AML-193 (cell line): ENCODE data around the gene IDH3B.
A peak's percentile ranks its signal among the peaks of the same experiment; 100 is the strongest.

Experiments used
- DNase-seq, 2 experiments: peaks; one replicate each; lab custom pipeline; 2025; lab: John Stamatoyannopoulos, UW

The IDH3B gene

GRCh38 chr20:2656471-2657117 lies 7.4 kb downstream of the IDH3B start:
- no peak for DNase-seq

GRCh38 chr20:2655331-2656116 lies 8.5 kb downstream of the IDH3B start:
- DNase-seq, result no peak

DNA sequence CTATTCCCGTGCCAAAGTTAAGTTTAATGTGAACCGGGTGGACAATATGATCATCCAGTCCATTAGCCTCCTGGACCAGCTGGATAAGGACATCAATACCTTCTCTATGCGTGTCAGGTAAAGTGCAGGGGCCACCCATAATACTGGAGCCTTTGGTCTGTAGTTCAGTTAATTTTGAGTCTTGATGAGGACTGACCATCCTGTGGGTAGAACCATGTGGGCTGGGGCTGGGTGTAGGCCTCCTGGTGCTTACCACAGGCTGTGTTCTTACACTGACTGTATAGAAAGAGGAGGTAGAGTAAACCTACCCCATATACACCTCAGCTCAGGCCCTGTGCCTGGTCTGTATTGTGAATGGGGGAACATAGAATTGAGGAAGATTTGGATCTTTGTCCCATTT lies 9.2 kb downstream of the IDH3B start:
- no peak for DNase-seq

DNA sequence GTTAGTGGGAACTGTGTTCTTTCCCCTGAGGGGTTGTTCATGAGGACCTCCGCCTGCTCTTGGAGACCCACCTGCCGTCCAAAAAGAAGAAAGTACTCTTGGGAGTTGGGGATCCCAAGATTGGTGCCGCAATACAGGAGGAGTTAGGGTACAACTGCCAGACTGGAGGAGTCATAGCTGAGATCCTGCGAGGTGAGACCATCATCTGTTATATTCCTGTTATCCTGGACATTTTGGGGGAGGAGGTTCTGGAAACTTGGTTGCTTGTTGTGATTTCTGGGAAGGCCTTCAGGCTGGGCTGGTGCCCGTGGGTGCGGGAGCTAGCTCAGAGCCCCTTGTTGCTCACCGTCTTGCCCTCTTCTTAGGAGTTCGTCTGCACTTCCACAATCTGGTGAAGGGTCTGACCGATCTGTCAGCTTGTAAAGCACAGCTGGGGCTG lies 9.6 kb downstream of the IDH3B start:
- no peak for DNase-seq

DNA sequence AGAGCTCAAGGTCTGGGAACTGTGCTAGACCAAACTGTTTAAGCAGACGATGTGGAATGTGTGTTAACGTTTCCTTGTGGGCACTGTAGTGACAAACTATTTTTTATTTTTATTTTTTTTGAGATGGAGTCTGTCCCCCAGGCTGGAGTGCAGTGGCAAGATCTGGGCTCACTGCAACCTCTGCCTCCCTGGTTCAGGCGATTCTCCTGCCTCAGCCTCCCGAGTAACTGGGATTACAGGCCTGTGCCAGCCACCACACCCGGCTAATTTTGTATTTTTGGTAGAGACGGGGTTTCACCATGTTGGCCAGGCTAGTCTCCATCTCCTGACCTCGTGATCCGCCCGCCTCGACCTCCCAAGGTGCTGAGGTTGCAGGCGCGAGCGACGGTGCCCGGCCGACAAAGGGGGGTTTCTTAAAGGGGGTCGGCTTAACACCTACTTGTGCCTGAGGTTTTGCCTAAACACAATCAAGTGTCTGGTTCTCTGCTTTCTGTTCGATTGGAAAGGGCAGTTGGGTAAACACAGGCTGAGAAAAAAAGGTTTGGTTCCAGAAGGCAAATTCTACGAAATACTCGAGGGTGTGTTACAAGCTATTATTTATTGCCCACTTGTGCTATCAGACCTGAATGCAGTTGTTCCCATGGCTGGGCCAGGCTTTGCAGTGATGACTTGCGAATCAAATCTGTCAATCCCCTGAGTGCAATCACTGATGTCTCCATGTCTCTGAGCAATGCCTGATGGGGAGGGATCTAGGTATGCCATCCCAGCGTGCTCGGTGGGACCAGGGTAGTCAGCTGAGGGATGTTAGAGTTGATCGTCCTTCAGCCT lies 10.2 kb downstream of the IDH3B start:
- DNase-seq, result no peak

DNA sequence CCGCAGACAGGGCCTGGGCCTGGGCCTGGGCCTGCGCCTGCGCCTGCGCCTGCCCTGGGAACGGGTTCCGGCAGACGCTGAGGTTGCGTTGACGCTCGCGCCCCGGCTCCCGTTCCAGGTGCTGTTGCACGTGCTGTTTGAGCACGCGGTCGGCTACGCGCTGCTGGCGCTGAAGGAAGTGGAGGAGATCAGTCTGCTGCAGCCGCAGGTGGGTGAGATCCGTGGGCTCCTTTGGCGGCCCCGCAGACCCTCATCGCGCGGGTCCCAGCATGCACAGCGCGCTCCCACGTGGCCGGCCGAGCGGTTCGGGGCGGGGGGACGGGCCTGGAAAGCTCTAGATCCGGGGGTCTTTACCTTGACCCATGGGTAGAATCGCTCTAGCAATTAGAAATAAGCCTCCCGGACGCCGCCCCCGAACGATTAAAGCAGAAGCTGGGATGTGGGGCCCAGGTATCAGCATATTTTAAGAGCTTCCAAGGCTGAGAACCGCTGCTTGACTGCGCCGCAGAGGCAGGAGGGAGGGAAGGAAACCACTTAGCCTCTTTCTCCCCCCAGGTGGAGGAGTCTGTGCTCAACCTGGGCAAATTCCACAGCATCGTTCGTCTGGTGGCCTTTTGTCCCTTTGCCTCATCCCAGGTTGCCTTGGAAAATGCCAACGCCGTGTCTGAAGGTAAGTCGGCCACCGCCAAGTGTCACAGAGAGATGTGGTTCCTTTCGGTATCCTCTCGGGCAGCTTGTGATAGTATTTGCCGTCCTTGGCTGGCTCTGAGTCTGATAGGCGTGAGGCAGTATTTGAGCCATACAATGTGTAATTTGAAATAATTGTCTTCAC lies 11.1 kb downstream of the IDH3B start:
- peak in 1 of 2 experiments; percentile 36 for DNase-seq

- DNase-seq, result peak; percentile 77 to 79
Measured at GRCh38 chr20:2651772-2652723, 12.0 kb downstream of the IDH3B start, which contains the start of gene NOP56. NOP56 (plus strand) TSS chr20:2652632; CDS start chr20:2652661, 29 bp downstream.

GRCh38 chr20:2643708-2644107 lies 20.3 kb downstream of the IDH3B start:
- no peak for DNase-seq

DNA sequence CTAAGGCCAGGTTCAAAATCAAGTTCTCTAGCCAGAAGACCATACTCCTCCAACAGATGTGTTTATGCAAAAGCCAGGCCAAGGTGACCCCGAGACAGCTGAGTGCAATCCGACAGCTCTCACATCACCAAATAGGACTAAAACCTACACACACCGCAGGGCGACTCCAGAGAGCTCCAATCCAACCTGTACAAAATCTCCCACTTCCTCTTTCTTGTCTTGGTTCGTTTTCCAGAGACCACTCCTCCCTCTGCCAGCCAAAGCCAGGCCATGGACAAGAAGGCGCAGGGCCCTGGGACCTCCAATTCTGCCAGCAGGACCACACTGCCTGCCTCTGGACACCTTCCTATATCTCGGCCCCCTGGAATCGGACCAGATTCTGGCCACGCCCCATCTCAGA lies 23.1 kb downstream of the IDH3B start:
- DNase-seq, result no peak

- no peak for DNase-seq
Measured at GRCh38 chr20:2640260-2640659, 23.8 kb downstream of the IDH3B start.

DNA sequence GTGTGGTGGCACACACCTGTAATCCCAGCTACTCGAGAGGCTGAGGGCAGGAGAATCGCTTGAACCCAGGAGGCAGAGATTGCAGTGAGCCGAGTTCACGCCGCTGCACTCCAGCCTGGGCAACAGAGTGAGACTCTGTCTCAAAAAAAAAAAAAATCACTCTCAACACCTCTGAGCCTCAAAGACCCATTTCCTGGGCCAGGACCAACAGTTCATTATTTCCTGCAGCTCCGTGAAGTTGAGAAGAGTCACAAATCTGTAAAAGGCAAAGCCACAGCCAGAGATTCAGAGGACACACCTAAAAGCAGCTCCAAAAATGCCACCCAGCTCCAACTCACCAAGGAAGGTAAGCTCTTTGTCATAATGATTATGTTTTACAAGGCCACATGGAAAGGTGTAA lies 26.8 kb downstream of the IDH3B start:
- DNase-seq, result no peak

DNA sequence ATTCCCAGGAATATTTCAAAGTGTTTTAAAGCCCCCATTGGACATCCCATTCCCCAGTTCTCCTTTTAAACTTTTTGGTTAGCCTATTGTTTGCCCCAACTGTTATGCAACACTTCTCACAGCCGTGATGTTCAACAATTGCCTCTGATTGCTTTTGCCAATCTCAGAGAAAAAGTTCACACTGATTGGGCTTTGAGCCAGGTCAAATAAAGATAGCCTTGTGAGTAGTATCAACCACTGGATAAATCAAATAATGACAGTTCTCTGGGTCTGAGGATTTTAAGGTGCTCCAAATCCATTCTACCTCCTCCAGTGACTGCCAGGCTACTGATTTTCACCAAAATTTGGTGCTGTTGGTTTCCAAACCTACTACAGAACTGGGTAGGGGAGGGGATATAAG lies 30.6 kb downstream of the IDH3B start:
- no peak for DNase-seq

DNA sequence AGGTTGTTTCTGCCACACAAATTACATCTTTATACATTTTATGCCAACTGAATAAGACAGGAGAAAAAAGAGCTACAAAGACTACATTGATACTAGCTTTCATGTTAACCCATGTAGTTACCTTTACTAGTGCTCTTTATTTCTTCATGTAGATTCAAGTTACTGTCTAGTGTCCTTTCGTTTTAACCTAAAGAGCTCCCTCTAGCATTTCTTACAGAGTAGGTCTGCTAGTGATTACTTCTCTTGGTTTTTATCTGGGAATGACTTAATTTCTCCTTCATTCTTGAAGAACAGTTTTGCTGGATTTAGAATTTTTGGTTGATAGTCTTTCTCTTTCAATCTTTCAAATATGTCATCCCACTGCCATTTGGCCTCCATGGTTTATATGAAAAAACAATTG lies 32.8 kb downstream of the IDH3B start:
- DNase-seq, result no peak

DNA sequence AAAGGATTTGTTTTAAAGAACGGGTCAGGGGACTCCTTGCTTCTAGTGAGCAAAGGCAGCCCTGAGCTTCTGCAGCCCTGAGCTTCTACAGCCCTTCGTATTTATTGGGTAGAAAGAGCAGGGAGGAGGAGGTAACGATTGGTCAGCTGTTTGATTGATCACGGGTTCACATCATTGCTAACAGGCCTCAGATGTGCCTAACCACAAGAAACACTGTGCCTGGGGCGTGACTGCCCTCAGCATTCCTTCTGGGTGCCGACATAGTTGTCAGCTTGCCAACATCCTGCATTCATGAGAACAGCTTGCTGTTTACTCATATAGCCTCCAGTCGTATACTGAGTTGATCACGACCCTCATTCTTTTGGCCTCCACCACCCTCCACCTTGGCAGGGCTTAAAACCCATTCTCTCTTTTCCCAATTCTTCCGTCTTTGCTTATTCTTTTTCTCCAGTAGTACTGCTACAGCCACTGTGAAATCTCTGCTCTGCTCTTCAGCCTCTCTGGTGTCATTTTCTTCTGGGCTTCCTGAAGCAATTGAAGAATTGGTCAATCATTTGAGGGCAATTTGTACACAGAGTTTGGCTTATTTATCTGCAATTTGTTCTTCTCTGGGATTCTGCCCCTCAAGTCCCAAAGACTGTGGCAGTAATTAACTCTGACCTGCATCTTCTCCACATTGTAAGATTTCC lies 37.0 kb downstream of the IDH3B start:
- no peak for DNase-seq

DNA sequence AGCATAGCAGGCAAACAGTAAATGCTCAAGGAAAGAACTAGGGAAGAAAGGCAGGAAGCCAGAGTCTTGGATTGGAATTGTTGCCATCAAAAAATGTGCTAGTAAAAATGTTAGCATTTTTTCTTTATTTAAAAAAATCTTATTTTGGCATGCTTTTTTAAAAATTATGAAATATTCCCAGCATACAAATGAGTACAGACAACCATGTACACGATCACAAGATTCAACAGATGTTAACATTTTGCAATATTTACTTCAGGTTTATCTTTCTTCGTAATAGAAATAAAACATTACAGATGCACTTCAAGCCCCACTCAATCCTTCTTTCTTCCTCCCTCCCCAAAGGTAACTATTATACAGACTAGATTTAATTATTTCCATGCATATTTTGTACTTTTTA lies 39.0 kb downstream of the IDH3B start:
- no peak for DNase-seq

- DNase-seq, result no peak
Measured at GRCh38 chr20:2624190-2624589, 39.8 kb downstream of the IDH3B start.

GRCh38 chr20:2619961-2620595 lies 43.9 kb downstream of the IDH3B start:
- DNase-seq, result no peak

DNA sequence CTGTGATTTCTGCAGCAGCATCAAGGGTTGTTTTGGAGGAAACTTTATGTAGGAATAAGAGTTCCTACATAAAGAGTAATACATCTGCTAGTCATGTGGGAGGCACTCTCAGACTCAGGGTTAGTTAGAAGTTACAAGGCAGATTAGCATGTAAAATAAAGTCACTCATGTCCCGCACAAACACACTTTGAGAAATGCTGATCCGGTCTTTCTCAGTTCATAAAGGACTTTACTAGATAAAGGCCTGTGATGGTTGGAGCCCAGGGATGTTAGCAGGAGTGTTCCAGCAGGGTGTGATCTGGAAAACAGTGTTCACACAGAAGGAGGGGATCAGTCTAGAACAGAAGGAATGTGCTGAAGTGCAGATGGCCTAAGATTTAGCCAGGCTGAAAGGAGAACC lies 44.7 kb downstream of the IDH3B start:
- DNase-seq, result no peak

DNA sequence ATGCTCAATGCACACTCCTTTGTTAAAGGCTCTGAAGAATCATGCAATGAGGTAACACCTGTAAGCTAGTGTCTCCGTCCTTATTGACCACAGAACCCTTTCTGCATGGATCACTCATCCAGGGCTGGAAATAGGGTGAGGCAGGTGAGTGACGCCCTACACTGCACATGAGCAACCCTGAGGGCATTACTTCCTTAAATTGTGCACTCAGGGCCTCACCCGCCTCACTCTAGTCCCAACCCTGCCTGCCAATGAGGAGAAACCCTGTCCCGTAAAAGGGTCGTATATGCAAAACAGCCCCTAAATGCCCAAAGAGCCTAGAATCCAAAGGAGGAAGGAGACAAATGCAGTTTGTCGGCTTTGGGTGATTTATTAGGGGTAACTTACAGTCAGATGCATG lies 45.2 kb downstream of the IDH3B start:
- no peak for DNase-seq
